ENCODE results near the gene DDIT4. TPM values are rescaled to one million over a fixed set of nuclear protein-coding genes. Genes with fewer than 3 reads are reported as not detected.
A peak's percentile ranks its signal among the peaks of the same experiment; 100 is the strongest.

Gene DDIT4
- total and polyA plus RNA-seq, 4 experiments from 2014 or later, result 23.1 to 635 (median 89.4) TPM

GRCh38 chr10:72323108-72323749 lies 49.5 kb downstream of the DDIT4 start:
- peaks cover 45 to 88% (median 64%) of the 10 kb centered on the region in 4 donors for H3K4me1 Mint-ChIP-seq
- CTCF ChIA-PET (ENCODE audit: partially characterized antibody), result interaction anchor here (0.6 to 5.7 kb wide), 3 partner anchors 48 to 197 kb away, joined by 3 to 51 read pairs (median 3); partner anchors contain the start of gene DDIT4
- Histone ChIP-seq H3K27me3 (ENCODE audit: insufficient read depth, low read length) (no peaks in the 10 kb centered on the region), H3K36me3 (ENCODE audit: insufficient read depth, low read length) (no peaks in the 10 kb centered on the region), H3K4me3 (ENCODE audit: low read length in 2 of 2) (no peak overlapping the region), H3K27ac (ENCODE audit: low read depth, low read length) (peak overlapping the region; percentile 36), H3K4me1 (ENCODE audit: insufficient read depth, low read length) (peaks cover 84% of the 10 kb centered on the region), H3K9me3 (ENCODE audit: control insufficient read depth in 1 of 2, low read length in 2 of 2) (no peaks in the 10 kb centered on the region)
- no peaks in the 10 kb centered on the region for H3K9me3 Mint-ChIP-seq
- no peak for DNase-seq
- POLR2A ChIA-PET (ENCODE audit: partially characterized antibody), result interaction anchor here (1.0 to 13.9 kb wide), 8 partner anchors 10 to 235 kb away, joined by 3 to 368 read pairs (median 26); partner anchors contain the start of genes ANAPC16, ASCC1, DDIT4 and SPOCK2
- H3K27me3 Mint-ChIP-seq, result no peaks in the 10 kb centered on the region
- peak overlapping the region in 3 of 8 donors; percentile 34 to 68 (median 46) for H3K4me3 Mint-ChIP-seq
- peaks cover 0 to 3% of the 10 kb centered on the region in 2 donors for H3K36me3 Mint-ChIP-seq
- peak overlapping the region; percentile 73 to 99 (median 84) for H3K27ac Mint-ChIP-seq
- intact Hi-C loops (cut with micrococcal nuclease), result no loop called here

- intact Hi-C loops (cut with micrococcal nuclease), result no loop called here
- H3K9me3 Mint-ChIP-seq, result no peaks in the 10 kb centered on the region
- CTCF ChIA-PET (ENCODE audit: partially characterized antibody), result no interaction called here
- DNase-seq, result no peak
- H3K27ac Mint-ChIP-seq, result peak overlapping the region in 4 of 7 donors; percentile 15 to 99 (median 86)
- H3K36me3 Mint-ChIP-seq, result peaks cover 0 to 3% of the 10 kb centered on the region in 2 donors
- H3K4me3 ChIP-seq (ENCODE audit: low read length in 2 of 2), result no peak overlapping the region
- H3K4me1 Mint-ChIP-seq, result peaks cover 43 to 88% (median 63%) of the 10 kb centered on the region in 4 donors
- peaks cover 84% of the 10 kb centered on the region for H3K4me1 ChIP-seq (ENCODE audit: insufficient read depth, low read length)
- no peaks in the 10 kb centered on the region for H3K36me3 ChIP-seq (ENCODE audit: insufficient read depth, low read length)
- H3K27ac ChIP-seq (ENCODE audit: low read depth, low read length), result no peak overlapping the region
- POLR2A ChIA-PET (ENCODE audit: partially characterized antibody), result interaction anchor here (1.0 to 13.9 kb wide), 6 partner anchors 10 to 235 kb away, joined by 3 to 368 read pairs (median 65); partner anchors contain the start of genes DDIT4 and SPOCK2
- H3K4me3 Mint-ChIP-seq, result peak overlapping the region in 2 of 8 donors; percentile 20 to 68
- H3K27me3 Mint-ChIP-seq, result no peaks in the 10 kb centered on the region
- H3K27me3 ChIP-seq (ENCODE audit: insufficient read depth, low read length), result no peaks in the 10 kb centered on the region
- no peaks in the 10 kb centered on the region for H3K9me3 ChIP-seq (ENCODE audit: control insufficient read depth in 1 of 2, low read length in 2 of 2)
Measured at GRCh38 chr10:72323771-72324191, 50.1 kb downstream of the DDIT4 start.

Other genes with a start within 250 kb of the DDIT4 start
- gene SPOCK2, start 185.4 kb upstream of the DDIT4 start, total RNA-seq, result 100 to 1,000 TPM; 552 to 556 TPM
- gene SPOCK2, start 185.4 kb upstream of the DDIT4 start, polyA plus RNA-seq, result 100 to 1,000 TPM; 174 to 260 TPM
- 100 to 1,000 TPM; 114 to 118 TPM for gene ANAPC16, start 57.9 kb upstream of the DDIT4 start, total RNA-seq
- 100 to 1,000 TPM; 324 to 472 TPM for gene ANAPC16, start 57.9 kb upstream of the DDIT4 start, polyA plus RNA-seq
- 10 to 100 TPM; 14.3 to 17.5 TPM for gene ASCC1, start 57.6 kb upstream of the DDIT4 start, total RNA-seq
- gene ASCC1, start 57.6 kb upstream of the DDIT4 start, polyA plus RNA-seq, result 10 to 100 TPM; 19.6 to 24.9 TPM
- 10 to 100 TPM; 26.3 to 26.7 TPM for gene DNAJB12, start 81.0 kb downstream of the DDIT4 start, total RNA-seq
- 10 to 100 TPM; 13.4 to 26.2 TPM for gene DNAJB12, start 81.0 kb downstream of the DDIT4 start, polyA plus RNA-seq